RWPE2 (cell line): ENCODE results near the gene LRRC41.
A peak's percentile ranks its signal among the peaks of the same experiment; 100 is the strongest.
"Not testable (repeated sequence)": the region's sequence is repeated elsewhere in the genome, so short reads cannot be mapped to it uniquely, and the experiment has no call there.

Source experiments
- ATAC-seq: fragments of 200-7000 bp; cut with Tn5 transposase; 3 replicates; pipeline ENCODE4 v1.9.1; 2021; ENCODE audit warnings: low read depth
- DNase-seq: peaks from one replicate; pipeline ENCODE4 v3.0.0-alpha.2; 2020; ENCODE audit warnings: low spot score
- H3K27ac ChIP-seq: fragments of 450-650 bp; 2 replicates; pipeline ENCODE4 v1.5.1; 2017; ENCODE audit warnings: mild to moderate bottlenecking; ENCODE audit not compliant: poor library complexity, severe bottlenecking
- H3K27me3 ChIP-seq: fragments of 250-450 bp; sonication (Bioruptor Pico); 2 replicates; pipeline ENCODE4 v1.5.1; 2021; ENCODE audit warnings: mild to moderate bottlenecking, moderate library complexity; ENCODE audit not compliant: insufficient read depth, poor library complexity, severe bottlenecking
- H3K36me3 ChIP-seq: fragments of 250-450 bp; sonication (Bioruptor Pico); 2 replicates; pipeline ENCODE4 v1.5.1; 2020; ENCODE audit warnings: low read depth, mild to moderate bottlenecking, moderate library complexity
- H3K4me1 ChIP-seq: fragments of 250-450 bp; sonication (Bioruptor Pico); 2 replicates; pipeline ENCODE4 v1.5.1; 2021; ENCODE audit warnings: mild to moderate bottlenecking, moderate library complexity; ENCODE audit not compliant: insufficient read depth, poor library complexity, severe bottlenecking
- H3K4me3 ChIP-seq: fragments of 250-450 bp; sonication (Bioruptor Pico); 2 replicates; pipeline ENCODE4 v1.5.1; 2021; ENCODE audit warnings: mild to moderate bottlenecking, moderate library complexity; ENCODE audit not compliant: severe bottlenecking
- H3K9me3 ChIP-seq: fragments of 250-450 bp; sonication (Bioruptor Pico); 2 replicates; pipeline ENCODE4 v1.5.1; 2021; ENCODE audit warnings: mild to moderate bottlenecking, moderate library complexity; ENCODE audit not compliant: severe bottlenecking
- TF ChIP-seq, protein P1 (sequence below): fragments of 450-650 bp; IDR thresholded peaks from one replicate; pipeline ENCODE4 v1.5.1; 2017; ENCODE audit warnings: mild to moderate bottlenecking, moderate library complexity; ENCODE audit not compliant: poor library complexity, severe bottlenecking

The LRRC41 gene

DNA sequence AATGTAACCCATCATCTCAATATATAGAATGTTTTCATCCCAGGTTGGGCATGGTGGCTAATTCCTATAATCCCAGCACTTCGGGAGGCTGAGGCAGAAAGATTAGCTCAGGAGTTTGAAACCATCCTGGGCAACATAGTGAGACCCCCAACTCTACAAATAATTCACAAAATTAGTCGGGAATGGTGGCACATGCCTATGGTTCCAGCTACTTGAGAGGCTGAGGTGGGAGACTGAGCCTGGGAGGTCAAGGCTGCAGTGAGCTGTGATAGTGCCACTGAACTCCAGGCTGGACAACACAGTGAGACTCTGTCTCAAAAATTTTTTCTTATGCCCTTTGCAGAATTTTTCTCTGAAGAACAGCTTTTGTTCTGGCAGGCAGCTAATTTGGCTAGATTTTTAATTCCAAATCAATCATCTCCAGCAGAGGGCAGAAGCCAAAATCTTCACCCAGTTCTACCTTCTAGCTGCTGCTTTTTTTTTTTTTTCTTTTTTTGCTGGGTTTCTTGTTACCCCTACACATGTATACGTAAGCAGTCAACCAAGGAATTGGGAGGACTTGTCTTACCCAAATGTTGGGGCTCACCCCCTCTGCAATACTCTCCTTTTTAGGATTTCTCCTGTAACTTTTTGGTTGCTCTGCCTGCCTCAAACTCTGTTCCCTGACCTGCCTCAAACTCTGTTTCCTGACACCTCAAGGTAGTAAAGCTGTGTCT is 58.6 kb downstream of the LRRC41 start:
- no peaks in the 10 kb centered on the region for H3K9me3 ChIP-seq
- DNase-seq (no peak), ATAC-seq (no peak)
- no peak overlapping the region for H3K27ac ChIP-seq
- H3K4me3 ChIP-seq, result no peak overlapping the region
- no peaks in the 10 kb centered on the region for H3K27me3 ChIP-seq
- TF ChIP-seq, protein P1, sequence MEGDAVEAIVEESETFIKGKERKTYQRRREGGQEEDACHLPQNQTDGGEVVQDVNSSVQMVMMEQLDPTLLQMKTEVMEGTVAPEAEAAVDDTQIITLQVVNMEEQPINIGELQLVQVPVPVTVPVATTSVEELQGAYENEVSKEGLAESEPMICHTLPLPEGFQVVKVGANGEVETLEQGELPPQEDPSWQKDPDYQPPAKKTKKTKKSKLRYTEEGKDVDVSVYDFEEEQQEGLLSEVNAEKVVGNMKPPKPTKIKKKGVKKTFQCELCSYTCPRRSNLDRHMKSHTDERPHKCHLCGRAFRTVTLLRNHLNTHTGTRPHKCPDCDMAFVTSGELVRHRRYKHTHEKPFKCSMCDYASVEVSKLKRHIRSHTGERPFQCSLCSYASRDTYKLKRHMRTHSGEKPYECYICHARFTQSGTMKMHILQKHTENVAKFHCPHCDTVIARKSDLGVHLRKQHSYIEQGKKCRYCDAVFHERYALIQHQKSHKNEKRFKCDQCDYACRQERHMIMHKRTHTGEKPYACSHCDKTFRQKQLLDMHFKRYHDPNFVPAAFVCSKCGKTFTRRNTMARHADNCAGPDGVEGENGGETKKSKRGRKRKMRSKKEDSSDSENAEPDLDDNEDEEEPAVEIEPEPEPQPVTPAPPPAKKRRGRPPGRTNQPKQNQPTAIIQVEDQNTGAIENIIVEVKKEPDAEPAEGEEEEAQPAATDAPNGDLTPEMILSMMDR, result peak; percentile 61
- H3K36me3 ChIP-seq, result peaks cover 6% of the 10 kb centered on the region
- H3K4me1 ChIP-seq, result peaks cover 5% of the 10 kb centered on the region

GRCh38 chr1:46243831-46244230 is 59.6 kb downstream of the LRRC41 start:
- not testable (repeated sequence) for H3K4me1 ChIP-seq, H3K9me3 ChIP-seq, H3K27ac ChIP-seq, ATAC-seq, DNase-seq, H3K4me3 ChIP-seq, H3K36me3 ChIP-seq, H3K27me3 ChIP-seq

DNA sequence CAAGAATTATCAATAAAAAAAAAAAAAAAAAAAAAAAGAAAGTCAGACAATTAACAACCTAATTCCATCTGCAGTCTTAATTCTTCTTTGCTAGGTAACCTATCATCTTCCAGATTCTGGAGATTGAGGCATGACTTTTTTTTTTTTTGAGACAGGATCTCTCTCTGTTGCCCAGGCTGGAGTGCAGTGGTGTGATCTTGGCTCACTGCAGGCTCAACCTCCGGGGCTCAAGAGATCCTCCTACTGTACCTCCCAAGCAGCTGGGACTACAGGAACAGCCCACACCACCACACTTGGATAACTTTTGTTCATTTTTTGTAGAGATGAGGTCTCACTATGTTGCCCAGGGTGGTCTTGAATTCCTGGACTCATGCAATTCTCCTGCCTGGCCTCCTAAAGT is 60.5 kb downstream of the LRRC41 start:
- DNase-seq (no peak), ATAC-seq (no peak)
- H3K36me3 ChIP-seq, result no peaks in the 10 kb centered on the region
- no peaks in the 10 kb centered on the region for H3K4me1 ChIP-seq
- TF ChIP-seq, protein P1, result no peak
- H3K27me3 ChIP-seq, result no peaks in the 10 kb centered on the region
- H3K27ac ChIP-seq, result no peak overlapping the region
- H3K4me3 ChIP-seq, result no peak overlapping the region
- H3K9me3 ChIP-seq, result peaks cover 4% of the 10 kb centered on the region

- not testable (repeated sequence) for H3K27ac ChIP-seq, H3K4me3 ChIP-seq, ATAC-seq, H3K9me3 ChIP-seq, H3K4me1 ChIP-seq, H3K27me3 ChIP-seq, DNase-seq, H3K36me3 ChIP-seq
Observed at GRCh38 chr1:46241733-46242132, 61.7 kb downstream of the LRRC41 start.

DNA sequence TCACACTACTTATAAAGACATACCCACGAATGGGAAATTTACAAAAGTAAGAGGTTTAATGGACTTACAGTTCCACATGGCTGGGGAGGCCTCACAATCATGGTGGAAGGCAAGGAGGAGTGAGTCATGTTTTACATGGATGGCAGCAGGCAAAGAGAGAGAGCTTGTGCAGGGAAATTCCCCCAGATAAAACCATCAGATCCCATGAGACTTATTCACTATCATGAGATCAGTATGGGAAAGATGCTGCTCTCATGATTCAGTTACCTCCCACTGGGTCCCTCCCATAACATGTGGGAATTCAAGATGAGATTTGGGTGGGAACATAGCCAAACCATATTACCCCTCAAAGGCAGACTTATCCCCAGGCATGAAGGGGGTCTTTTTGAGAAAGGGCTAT is 64.6 kb downstream of the LRRC41 start:
- not testable (repeated sequence) for DNase-seq, H3K4me3 ChIP-seq, H3K4me1 ChIP-seq, ATAC-seq, H3K36me3 ChIP-seq, H3K9me3 ChIP-seq, H3K27me3 ChIP-seq, H3K27ac ChIP-seq

DNA sequence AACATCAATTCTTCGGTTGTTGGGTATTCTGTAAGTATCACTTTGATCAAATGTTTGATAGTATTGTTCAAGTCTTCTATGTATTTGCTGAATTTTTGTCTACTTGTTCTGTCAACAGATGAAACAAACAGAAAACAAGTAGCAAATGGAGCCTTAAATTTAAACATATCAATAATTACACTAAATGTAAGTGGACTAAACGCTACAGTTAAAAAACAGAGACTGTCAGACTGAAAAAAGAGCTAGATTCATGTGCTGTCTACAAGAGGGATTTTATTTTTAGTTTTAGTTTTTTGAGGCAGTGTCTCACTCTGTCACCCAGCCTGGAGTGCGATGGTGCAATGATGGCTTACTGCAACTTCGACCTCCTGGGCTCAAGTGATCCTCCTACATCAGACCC is 66.5 kb downstream of the LRRC41 start:
- no peaks in the 10 kb centered on the region for H3K4me1 ChIP-seq
- DNase-seq, result no peak
- ATAC-seq, result no peak
- H3K27me3 ChIP-seq, result no peaks in the 10 kb centered on the region
- peaks cover 9% of the 10 kb centered on the region for H3K9me3 ChIP-seq
- TF ChIP-seq, protein P1, result no peak
- H3K36me3 ChIP-seq, result no peaks in the 10 kb centered on the region
- H3K4me3 ChIP-seq, result no peak overlapping the region
- H3K27ac ChIP-seq, result no peak overlapping the region

- DNase-seq, H3K4me1 ChIP-seq, H3K9me3 ChIP-seq, H3K4me3 ChIP-seq, H3K36me3 ChIP-seq, H3K27me3 ChIP-seq, ATAC-seq, H3K27ac ChIP-seq: not testable (repeated sequence)
Observed at GRCh38 chr1:46231231-46231630, 72.2 kb downstream of the LRRC41 start.
